ENCODE measurements around the gene ACP5. TPM values are rescaled to one million over a fixed set of nuclear protein-coding genes. Genes with fewer than 3 reads are reported as not detected.
A peak's percentile ranks its signal among the peaks of the same experiment; 100 is the strongest.

Gene ACP5
- total RNA-seq, 1 experiment from 2014 or later: 0.85 TPM

GRCh38 chr19:11598746-11599145 is 21.3 kb upstream of the ACP5 start:
- CTCF ChIA-PET: no interaction called here
- H3K27me3 ChIP-seq (ENCODE audit: control insufficient read depth, insufficient read depth, low read length): no peaks in the 10 kb centered on the region
- no TSS peak for BruUV-seq (replicated peaks)
- POLR2A ChIA-PET: no interaction called here
- peaks cover 6% of the 10 kb centered on the region; the same call in 1 of the 2 replicates for H3K9me3 ChIP-seq (ENCODE audit: control insufficient read depth, insufficient read depth, low read depth, low read length)
- TF ChIP-seq TCF7L2 (IDR thresholded peaks at IDR 0.05; ENCODE audit: low read depth, low read length) (no peak), REST (IDR thresholded peaks at IDR 0.05; ENCODE audit: insufficient read depth in 1 of 2, low read depth in 2 of 2, low read length in 1 of 2) (no peak), POLR2AphosphoS5 (IDR thresholded peaks at IDR 0.05; ENCODE audit: low read depth, low read length) (no peak), SIN3A (IDR thresholded peaks at IDR 0.05; ENCODE audit: borderline replicate concordance, insufficient read depth, low read depth, low read length) (no peak)
- TF ChIP-seq, protein P1, sequence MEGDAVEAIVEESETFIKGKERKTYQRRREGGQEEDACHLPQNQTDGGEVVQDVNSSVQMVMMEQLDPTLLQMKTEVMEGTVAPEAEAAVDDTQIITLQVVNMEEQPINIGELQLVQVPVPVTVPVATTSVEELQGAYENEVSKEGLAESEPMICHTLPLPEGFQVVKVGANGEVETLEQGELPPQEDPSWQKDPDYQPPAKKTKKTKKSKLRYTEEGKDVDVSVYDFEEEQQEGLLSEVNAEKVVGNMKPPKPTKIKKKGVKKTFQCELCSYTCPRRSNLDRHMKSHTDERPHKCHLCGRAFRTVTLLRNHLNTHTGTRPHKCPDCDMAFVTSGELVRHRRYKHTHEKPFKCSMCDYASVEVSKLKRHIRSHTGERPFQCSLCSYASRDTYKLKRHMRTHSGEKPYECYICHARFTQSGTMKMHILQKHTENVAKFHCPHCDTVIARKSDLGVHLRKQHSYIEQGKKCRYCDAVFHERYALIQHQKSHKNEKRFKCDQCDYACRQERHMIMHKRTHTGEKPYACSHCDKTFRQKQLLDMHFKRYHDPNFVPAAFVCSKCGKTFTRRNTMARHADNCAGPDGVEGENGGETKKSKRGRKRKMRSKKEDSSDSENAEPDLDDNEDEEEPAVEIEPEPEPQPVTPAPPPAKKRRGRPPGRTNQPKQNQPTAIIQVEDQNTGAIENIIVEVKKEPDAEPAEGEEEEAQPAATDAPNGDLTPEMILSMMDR (IDR thresholded peaks at IDR 0.05): no peak
- peak overlapping the region; percentile 91; the same call in 1 of the 2 replicates for H3K27ac ChIP-seq (ENCODE audit: low read length)
- peak overlapping the region; percentile 82 to 93 for H3K4me3 ChIP-seq (ENCODE audit: low read depth in 2 of 2, low read length in 2 of 2)
- no peak for DNase-seq (ENCODE audit: low read depth, low spot score)
- 0 out of 2 replicates have a peak, but pooled peaks cover 6% of the 10 kb centered on the region for H3K4me1 ChIP-seq (ENCODE audit: control insufficient read depth, insufficient read depth, low read length)
- in situ Hi-C loops (cut with HindIII; ENCODE audit: low pct_unique_long_range_greater_than_20kb, low sequenced_read_pairs): no loop called here
- intact Hi-C loops (cut with micrococcal nuclease; ENCODE audit: unreplicated experiment): no loop called here
- ATAC-seq: no peak
- H3K36me3 ChIP-seq (ENCODE audit: control insufficient read depth, insufficient read depth, low read length): peaks cover 6% of the 10 kb centered on the region; the same call in 1 of the 2 replicates

- intact Hi-C loops (cut with micrococcal nuclease; ENCODE audit: unreplicated experiment) (no loop called here), in situ Hi-C loops (cut with HindIII; ENCODE audit: low pct_unique_long_range_greater_than_20kb, low sequenced_read_pairs) (no loop called here)
- no peak for TF ChIP-seq SIN3A (IDR thresholded peaks at IDR 0.05; ENCODE audit: borderline replicate concordance, insufficient read depth, low read depth, low read length)
- TF ChIP-seq POLR2AphosphoS5 (IDR thresholded peaks at IDR 0.05; ENCODE audit: low read depth, low read length): no peak
- TF ChIP-seq, protein P1 (IDR thresholded peaks at IDR 0.05): no peak
- no peak for TF ChIP-seq TCF7L2 (IDR thresholded peaks at IDR 0.05; ENCODE audit: low read depth, low read length)
- no peak for TF ChIP-seq REST (IDR thresholded peaks at IDR 0.05; ENCODE audit: insufficient read depth in 1 of 2, low read depth in 2 of 2, low read length in 1 of 2)
- H3K4me3 ChIP-seq (ENCODE audit: low read depth in 2 of 2, low read length in 2 of 2): peak overlapping the region; percentile 82 to 93
- ChIA-PET POLR2A (no interaction called here), CTCF (no interaction called here)
- H3K27ac ChIP-seq (ENCODE audit: low read length): peak overlapping the region; percentile 91
- BruUV-seq (replicated peaks): TSS peak; percentile 84
- no peak for ATAC-seq
- H3K27me3 ChIP-seq (ENCODE audit: control insufficient read depth, insufficient read depth, low read length): no peaks in the 10 kb centered on the region
- no peak for DNase-seq (ENCODE audit: low read depth, low spot score)
- H3K4me1 ChIP-seq (ENCODE audit: control insufficient read depth, insufficient read depth, low read length): 0 out of 2 replicates have a peak, but pooled peaks cover 6% of the 10 kb centered on the region
- H3K36me3 ChIP-seq (ENCODE audit: control insufficient read depth, insufficient read depth, low read length): peaks cover 6% of the 10 kb centered on the region; the same call in 1 of the 2 replicates
- peaks cover 6% of the 10 kb centered on the region; the same call in 1 of the 2 replicates for H3K9me3 ChIP-seq (ENCODE audit: control insufficient read depth, insufficient read depth, low read depth, low read length)
Measured at GRCh38 chr19:11598103-11598483, 20.6 kb upstream of the ACP5 start.

Data from Panc1 (cell line).